ENCODE results near the gene PDPK1. TPM values are rescaled to one million over a fixed set of nuclear protein-coding genes. Genes with fewer than 3 reads are reported as not detected.
"Not testable (repeated sequence)": the region's sequence is repeated elsewhere in the genome, so short reads cannot be mapped to it uniquely, and the experiment has no call there.

PDPK1 gene
- total and polyA plus RNA-seq, 5 donors: 18.0 to 44.9 (median 36.5) TPM

GRCh38 chr16:2596747-2597559 is 59.1 kb downstream of the PDPK1 start:
- ATAC-seq: no peak
- peak in 2 of 3 donors; percentile 42 for DNase-seq
- no peaks in the 10 kb centered on the region for H3K27me3 ChIP-seq (ENCODE audit: control insufficient read depth, insufficient read depth)
- H3K4me1 ChIP-seq (ENCODE audit: control insufficient read depth, insufficient read depth, low read length): no peaks in the 10 kb centered on the region
- no peaks in the 10 kb centered on the region for H3K9me3 ChIP-seq (ENCODE audit: control insufficient read depth, low read length)
- intact Hi-C loops (cut with DNase I): no loop called here
- WGBS: 88% methylated on average over 24 of the region's 24 CpGs
- no peak overlapping the region for H3K4me3 ChIP-seq (ENCODE audit: low read length)
- no peak overlapping the region for H3K27ac ChIP-seq (ENCODE audit: low read length)

GRCh38 chr16:2597560-2597902 is 59.7 kb downstream of the PDPK1 start:
- Histone ChIP-seq H3K27ac (ENCODE audit: low read length) (no peak overlapping the region), H3K9me3 (ENCODE audit: control insufficient read depth, low read length) (no peaks in the 10 kb centered on the region)
- no peak for ATAC-seq

GRCh38 chr16:2598133-2598641 is 60.4 kb downstream of the PDPK1 start:
- ATAC-seq: no peak
- no peaks in the 10 kb centered on the region for H3K4me1 ChIP-seq (ENCODE audit: control insufficient read depth, insufficient read depth, low read length)
- H3K27ac ChIP-seq (ENCODE audit: low read length): no peak overlapping the region
- no peak overlapping the region for H3K4me3 ChIP-seq (ENCODE audit: low read length)
- intact Hi-C loops (cut with DNase I): no loop called here
- no peaks in the 10 kb centered on the region for H3K9me3 ChIP-seq (ENCODE audit: control insufficient read depth, low read length)
- H3K27me3 ChIP-seq (ENCODE audit: control insufficient read depth, insufficient read depth): no peaks in the 10 kb centered on the region
- peak in 2 of 3 donors; percentile 36 to 49 for DNase-seq
- 93% methylated on average over 21 of the region's 21 CpGs for WGBS

More at GRCh38 chr16:2597560-2597902, 59.7 kb downstream of the PDPK1 start:
- H3K4me1 ChIP-seq (ENCODE audit: control insufficient read depth, insufficient read depth, low read length): no peaks in the 10 kb centered on the region
- 93% methylated on average over 22 of the region's 22 CpGs for WGBS
- H3K4me3 ChIP-seq (ENCODE audit: low read length): no peak overlapping the region
- H3K27me3 ChIP-seq (ENCODE audit: control insufficient read depth, insufficient read depth): no peaks in the 10 kb centered on the region
- intact Hi-C loops (cut with DNase I): no loop called here
- peak in 2 of 3 donors; percentile 10 to 45 for DNase-seq

- no peaks in the 10 kb centered on the region for H3K9me3 ChIP-seq (ENCODE audit: control insufficient read depth, low read length)
- WGBS: 92% methylated on average over 9 of the region's 9 CpGs
- no peak for ATAC-seq
- intact Hi-C loops (cut with DNase I): no loop called here
- H3K4me1 ChIP-seq (ENCODE audit: control insufficient read depth, insufficient read depth, low read length): no peaks in the 10 kb centered on the region
- H3K4me3 ChIP-seq (ENCODE audit: low read length): no peak overlapping the region
- H3K27ac ChIP-seq (ENCODE audit: low read length): no peak overlapping the region
- no peaks in the 10 kb centered on the region for H3K27me3 ChIP-seq (ENCODE audit: control insufficient read depth, insufficient read depth)
- DNase-seq: peak in 2 of 3 donors; percentile 20 to 28
These were observed 60.9 kb downstream of the PDPK1 start for GRCh38 chr16:2598723-2599122.

- H3K4me3 ChIP-seq (ENCODE audit: low read length); H3K4me1 ChIP-seq (ENCODE audit: control insufficient read depth, insufficient read depth, low read length); DNase-seq; H3K27ac ChIP-seq (ENCODE audit: low read length); H3K9me3 ChIP-seq (ENCODE audit: control insufficient read depth, low read length); intact Hi-C loops (cut with DNase I); ATAC-seq; H3K27me3 ChIP-seq (ENCODE audit: control insufficient read depth, insufficient read depth): not testable (repeated sequence)
- WGBS: 82% methylated on average over 4 of the region's 6 CpGs
These were observed 61.3 kb downstream of the PDPK1 start for GRCh38 chr16:2599165-2599564.

GRCh38 chr16:2599785-2600184 is 62.0 kb downstream of the PDPK1 start:
- intact Hi-C loops (cut with DNase I); H3K27me3 ChIP-seq (ENCODE audit: control insufficient read depth, insufficient read depth); H3K4me1 ChIP-seq (ENCODE audit: control insufficient read depth, insufficient read depth, low read length); H3K4me3 ChIP-seq (ENCODE audit: low read length); ATAC-seq; H3K9me3 ChIP-seq (ENCODE audit: control insufficient read depth, low read length): not testable (repeated sequence)
- peak in 2 of 3 donors; percentile 52 to 60 for DNase-seq
- WGBS: 76% methylated on average over 9 of the region's 12 CpGs
- H3K27ac ChIP-seq (ENCODE audit: low read length): peak overlapping the region; percentile 64

GRCh38 chr16:2601301-2602025 is 63.6 kb downstream of the PDPK1 start:
- 73% methylated on average over 11 of the region's 12 CpGs for WGBS
- ATAC-seq; H3K4me3 ChIP-seq (ENCODE audit: low read length); H3K9me3 ChIP-seq (ENCODE audit: control insufficient read depth, low read length); H3K27ac ChIP-seq (ENCODE audit: low read length); H3K4me1 ChIP-seq (ENCODE audit: control insufficient read depth, insufficient read depth, low read length); H3K27me3 ChIP-seq (ENCODE audit: control insufficient read depth, insufficient read depth); intact Hi-C loops (cut with DNase I): not testable (repeated sequence)
- peak in 2 of 3 donors; percentile 18 to 56 for DNase-seq

- ATAC-seq; H3K4me1 ChIP-seq (ENCODE audit: control insufficient read depth, insufficient read depth, low read length); intact Hi-C loops (cut with DNase I); H3K9me3 ChIP-seq (ENCODE audit: control insufficient read depth, low read length); DNase-seq; H3K27me3 ChIP-seq (ENCODE audit: control insufficient read depth, insufficient read depth); H3K27ac ChIP-seq (ENCODE audit: low read length); H3K4me3 ChIP-seq (ENCODE audit: low read length): not testable (repeated sequence)
- 90% methylated on average over 7 of the region's 7 CpGs for WGBS
These were observed 64.4 kb downstream of the PDPK1 start for GRCh38 chr16:2602175-2602574.

GRCh38 chr16:2603165-2604015 is 65.6 kb downstream of the PDPK1 start:
- Histone ChIP-seq H3K27me3 (ENCODE audit: control insufficient read depth, insufficient read depth) (no peaks in the 10 kb centered on the region), H3K4me1 (ENCODE audit: control insufficient read depth, insufficient read depth, low read length) (no peaks in the 10 kb centered on the region), H3K27ac (ENCODE audit: low read length) (peak overlapping the region; percentile 72), H3K4me3 (ENCODE audit: low read length) (peak overlapping the region; percentile 64), H3K9me3 (ENCODE audit: control insufficient read depth, low read length) (no peaks in the 10 kb centered on the region)
- peak; percentile 95 to 96 for ATAC-seq
- DNase-seq: peak; percentile 96 to 98 (median 97)
- intact Hi-C loops (cut with DNase I): no loop called here
- WGBS: under 1% methylated on average over 58 of the region's 58 CpGs

- H3K4me1 ChIP-seq (ENCODE audit: control insufficient read depth, insufficient read depth, low read length); H3K9me3 ChIP-seq (ENCODE audit: control insufficient read depth, low read length); intact Hi-C loops (cut with DNase I); H3K27me3 ChIP-seq (ENCODE audit: control insufficient read depth, insufficient read depth); ATAC-seq: not testable (repeated sequence)
- peak in 1 of 3 donors; percentile 12 for DNase-seq
- Histone ChIP-seq H3K4me3 (ENCODE audit: low read length) (peak overlapping the region; percentile 64), H3K27ac (ENCODE audit: low read length) (peak overlapping the region; percentile 72)
- WGBS: 1% methylated on average over 12 of the region's 12 CpGs
These were observed 66.2 kb downstream of the PDPK1 start for GRCh38 chr16:2604016-2604369.

Measured in right cardiac atrium (tissue), 5 donors.